GM18511 (cell line): Measurements from ENCODE around the gene FOSB.
"Not testable (repeated sequence)": the region's sequence is repeated elsewhere in the genome, so short reads cannot be mapped to it uniquely, and the experiment has no call there.

Source experiments
- ATAC-seq: cut with Tn5 transposase; IDR thresholded peaks from one replicate; pipeline ENCODE4 v1.9.1; 2021; ENCODE audit warnings: mild to moderate bottlenecking, moderate library complexity; ENCODE audit not compliant: unreplicated experiment

The FOSB gene

GRCh38 chr19:45467456-45468158 is at the start of gene FOSB:
TSS of gene FOSB (plus strand) at chr19:45467996. CDS start at chr19:45468587, 591 bp downstream.
- ATAC-seq = peak; percentile 39

- ATAC-seq = no peak
Measured at GRCh38 chr19:45418802-45419201, 49.0 kb upstream of the FOSB start.

- ATAC-seq = peak; percentile 63
Measured at GRCh38 chr19:45419396-45419795, 48.4 kb upstream of the FOSB start.

GRCh38 chr19:45419895-45420294 is 47.9 kb upstream of the FOSB start:
- ATAC-seq = no peak

- ATAC-seq = no peak
Measured at GRCh38 chr19:45420356-45420755, 47.4 kb upstream of the FOSB start.

GRCh38 chr19:45420871-45421270 is 46.9 kb upstream of the FOSB start:
- no peak for ATAC-seq

- ATAC-seq = no peak
Measured at GRCh38 chr19:45421947-45422498, 45.8 kb upstream of the FOSB start.

- ATAC-seq = no peak
Measured at GRCh38 chr19:45423033-45423588, 44.7 kb upstream of the FOSB start.

- ATAC-seq = peak; percentile 63
Measured at GRCh38 chr19:45423589-45424190, 44.1 kb upstream of the FOSB start, which contains the start of gene ERCC1. TSS of gene ERCC1 (minus strand) at chr19:45423917. CDS start at chr19:45423374, 543 bp downstream.

GRCh38 chr19:45424191-45425058 is 43.4 kb upstream of the FOSB start:
- ATAC-seq = peak; percentile 23

- ATAC-seq = no peak
Measured at GRCh38 chr19:45428384-45429231, 39.2 kb upstream of the FOSB start.

- not testable (repeated sequence) for ATAC-seq
Measured at GRCh38 chr19:45429896-45430295, 37.9 kb upstream of the FOSB start.

GRCh38 chr19:45431008-45431407 is 36.8 kb upstream of the FOSB start:
- not testable (repeated sequence) for ATAC-seq

GRCh38 chr19:45432543-45432942 is 35.3 kb upstream of the FOSB start:
- ATAC-seq = not testable (repeated sequence)

GRCh38 chr19:45437328-45437727 is 30.5 kb upstream of the FOSB start:
- no peak for ATAC-seq

- no peak for ATAC-seq
Measured at GRCh38 chr19:45439190-45439568, 28.6 kb upstream of the FOSB start.

GRCh38 chr19:45439569-45440258 is 28.1 kb upstream of the FOSB start:
- ATAC-seq = peak; percentile 60

GRCh38 chr19:45440259-45440638 is 27.5 kb upstream of the FOSB start:
- no peak for ATAC-seq

- ATAC-seq = no peak
Measured at GRCh38 chr19:45440873-45441654, 26.7 kb upstream of the FOSB start.
